HG02678 (cell line): ENCODE measurements around the gene SLC2A5.

Experiments
- ATAC-seq: cut with Tn5 transposase; IDR thresholded peaks from one replicate; pipeline ENCODE4 v1.9.1; 2021; ENCODE audit warnings: mild to moderate bottlenecking, moderate library complexity; ENCODE audit not compliant: unreplicated experiment

SLC2A5 gene

GRCh38 chr1:9065213-9065751 is 4.2 kb downstream of the SLC2A5 start:
- no peak for ATAC-seq

GRCh38 chr1:9062846-9063245 is 6.6 kb downstream of the SLC2A5 start:
- ATAC-seq: no peak

GRCh38 chr1:9062021-9062471 is 7.4 kb downstream of the SLC2A5 start:
- no peak for ATAC-seq

- no peak for ATAC-seq
These were observed 8.0 kb downstream of the SLC2A5 start for GRCh38 chr1:9061252-9061960.

GRCh38 chr1:9059891-9060744 is 9.3 kb downstream of the SLC2A5 start:
- no peak for ATAC-seq

GRCh38 chr1:9058465-9058864 is 11.0 kb downstream of the SLC2A5 start:
- ATAC-seq: no peak

GRCh38 chr1:9057851-9058250 is 11.6 kb downstream of the SLC2A5 start:
- ATAC-seq: no peak

- no peak for ATAC-seq
These were observed 17.0 kb downstream of the SLC2A5 start for GRCh38 chr1:9052272-9053049.

- ATAC-seq: no peak
These were observed 18.1 kb downstream of the SLC2A5 start for GRCh38 chr1:9051379-9051778.

GRCh38 chr1:9050803-9051202 is 18.6 kb downstream of the SLC2A5 start:
- no peak for ATAC-seq

- ATAC-seq: no peak
These were observed 20.9 kb downstream of the SLC2A5 start for GRCh38 chr1:9048551-9048950.

GRCh38 chr1:9047019-9047418 is 22.4 kb downstream of the SLC2A5 start:
- no peak for ATAC-seq

GRCh38 chr1:9045861-9046510 is 23.4 kb downstream of the SLC2A5 start:
- ATAC-seq: no peak

- no peak for ATAC-seq
These were observed 25.2 kb downstream of the SLC2A5 start for GRCh38 chr1:9044236-9044635.

- no peak for ATAC-seq
These were observed 27.2 kb downstream of the SLC2A5 start for GRCh38 chr1:9042272-9042671.

GRCh38 chr1:9041116-9041779 is 28.2 kb downstream of the SLC2A5 start:
- ATAC-seq: no peak

- no peak for ATAC-seq
These were observed 28.8 kb downstream of the SLC2A5 start for GRCh38 chr1:9040659-9041030.

- ATAC-seq: no peak
These were observed 29.4 kb downstream of the SLC2A5 start for GRCh38 chr1:9039761-9040658.
